ENCODE measurements around the gene C1QTNF7. TPM values are rescaled to one million over a fixed set of nuclear protein-coding genes. Genes with fewer than 3 reads are reported as not detected.

Gene C1QTNF7
- not detected in 2 replicates for total RNA-seq

- no peak within 1 kb of the TSS for H3K4me3 ChIP-seq (ENCODE audit: low read depth, low read length)
- TF ChIP-seq CTCF (conservative IDR thresholded peaks at IDR 0.05; ENCODE audit: low read depth, low read length) = no peak
- DNase-seq (ENCODE audit: low read depth) = no peak
These were observed at the start of gene C1QTNF7 for GRCh38 chr4:15427701-15428100. Gene C1QTNF7 (plus strand): TSS chr4:15428033. CDS start chr4:15435744, 7,711 bp downstream.

GRCh38 chr4:15378062-15378461 is 49.8 kb upstream of the C1QTNF7 start:
- DNase-seq (ENCODE audit: low read depth) = no peak
- H3K4me3 ChIP-seq (ENCODE audit: low read depth, low read length) = no peak overlapping the region
- TF ChIP-seq CTCF (conservative IDR thresholded peaks at IDR 0.05; ENCODE audit: low read depth, low read length) = no peak

- no peak overlapping the region for H3K4me3 ChIP-seq (ENCODE audit: low read depth, low read length)
- no peak for TF ChIP-seq CTCF (conservative IDR thresholded peaks at IDR 0.05; ENCODE audit: low read depth, low read length)
- no peak for DNase-seq (ENCODE audit: low read depth)
These were observed 49.3 kb upstream of the C1QTNF7 start for GRCh38 chr4:15378493-15378892.

- TF ChIP-seq CTCF (conservative IDR thresholded peaks at IDR 0.05; ENCODE audit: low read depth, low read length) = no peak
- DNase-seq (ENCODE audit: low read depth) = no peak
- H3K4me3 ChIP-seq (ENCODE audit: low read depth, low read length) = no peak overlapping the region
These were observed 46.0 kb upstream of the C1QTNF7 start for GRCh38 chr4:15381806-15382338.

GRCh38 chr4:15382669-15383273 is 45.1 kb upstream of the C1QTNF7 start:
- no peak for DNase-seq (ENCODE audit: low read depth)
- H3K4me3 ChIP-seq (ENCODE audit: low read depth, low read length) = no peak overlapping the region
- TF ChIP-seq CTCF (conservative IDR thresholded peaks at IDR 0.05; ENCODE audit: low read depth, low read length) = no peak

- DNase-seq (ENCODE audit: low read depth) = no peak
- no peak for TF ChIP-seq CTCF (conservative IDR thresholded peaks at IDR 0.05; ENCODE audit: low read depth, low read length)
- no peak overlapping the region for H3K4me3 ChIP-seq (ENCODE audit: low read depth, low read length)
These were observed 42.3 kb upstream of the C1QTNF7 start for GRCh38 chr4:15385515-15385914.

GRCh38 chr4:15385928-15386327 is 41.9 kb upstream of the C1QTNF7 start:
- DNase-seq (ENCODE audit: low read depth) = no peak
- no peak overlapping the region for H3K4me3 ChIP-seq (ENCODE audit: low read depth, low read length)
- no peak for TF ChIP-seq CTCF (conservative IDR thresholded peaks at IDR 0.05; ENCODE audit: low read depth, low read length)
